LNCAP (cell line): ENCODE data around the gene RPS25.

Experiments
- TF ChIP-seq, protein P1 (sequence below): fragments of 450-650 bp; IDR thresholded peaks from 2 replicates; pipeline ENCODE4 v1.5.1; 2017; ENCODE audit warnings: mild to moderate bottlenecking

Gene RPS25

DNA sequence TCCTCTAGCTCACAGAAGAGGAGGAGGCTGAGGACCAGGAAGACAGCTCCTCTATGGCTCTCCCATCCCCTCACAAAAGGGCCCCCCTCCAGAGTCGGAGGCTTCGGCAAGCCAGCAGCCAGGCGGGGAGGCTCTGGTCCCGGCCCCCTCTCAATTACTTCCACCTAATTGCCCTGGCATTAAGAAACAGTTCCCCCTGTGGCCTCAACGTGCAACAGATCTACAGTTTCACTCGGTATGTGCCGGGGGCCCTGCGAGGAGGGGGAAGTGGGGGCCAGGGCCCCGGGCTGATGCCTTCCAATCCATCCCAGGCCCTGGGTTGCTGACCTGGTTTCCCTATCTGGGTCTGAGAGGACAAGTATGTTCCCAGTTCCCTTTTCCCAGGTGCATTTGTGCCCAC, 38.7 kb downstream of the RPS25 start:
- TF ChIP-seq, protein P1, sequence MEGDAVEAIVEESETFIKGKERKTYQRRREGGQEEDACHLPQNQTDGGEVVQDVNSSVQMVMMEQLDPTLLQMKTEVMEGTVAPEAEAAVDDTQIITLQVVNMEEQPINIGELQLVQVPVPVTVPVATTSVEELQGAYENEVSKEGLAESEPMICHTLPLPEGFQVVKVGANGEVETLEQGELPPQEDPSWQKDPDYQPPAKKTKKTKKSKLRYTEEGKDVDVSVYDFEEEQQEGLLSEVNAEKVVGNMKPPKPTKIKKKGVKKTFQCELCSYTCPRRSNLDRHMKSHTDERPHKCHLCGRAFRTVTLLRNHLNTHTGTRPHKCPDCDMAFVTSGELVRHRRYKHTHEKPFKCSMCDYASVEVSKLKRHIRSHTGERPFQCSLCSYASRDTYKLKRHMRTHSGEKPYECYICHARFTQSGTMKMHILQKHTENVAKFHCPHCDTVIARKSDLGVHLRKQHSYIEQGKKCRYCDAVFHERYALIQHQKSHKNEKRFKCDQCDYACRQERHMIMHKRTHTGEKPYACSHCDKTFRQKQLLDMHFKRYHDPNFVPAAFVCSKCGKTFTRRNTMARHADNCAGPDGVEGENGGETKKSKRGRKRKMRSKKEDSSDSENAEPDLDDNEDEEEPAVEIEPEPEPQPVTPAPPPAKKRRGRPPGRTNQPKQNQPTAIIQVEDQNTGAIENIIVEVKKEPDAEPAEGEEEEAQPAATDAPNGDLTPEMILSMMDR, result no peak

DNA sequence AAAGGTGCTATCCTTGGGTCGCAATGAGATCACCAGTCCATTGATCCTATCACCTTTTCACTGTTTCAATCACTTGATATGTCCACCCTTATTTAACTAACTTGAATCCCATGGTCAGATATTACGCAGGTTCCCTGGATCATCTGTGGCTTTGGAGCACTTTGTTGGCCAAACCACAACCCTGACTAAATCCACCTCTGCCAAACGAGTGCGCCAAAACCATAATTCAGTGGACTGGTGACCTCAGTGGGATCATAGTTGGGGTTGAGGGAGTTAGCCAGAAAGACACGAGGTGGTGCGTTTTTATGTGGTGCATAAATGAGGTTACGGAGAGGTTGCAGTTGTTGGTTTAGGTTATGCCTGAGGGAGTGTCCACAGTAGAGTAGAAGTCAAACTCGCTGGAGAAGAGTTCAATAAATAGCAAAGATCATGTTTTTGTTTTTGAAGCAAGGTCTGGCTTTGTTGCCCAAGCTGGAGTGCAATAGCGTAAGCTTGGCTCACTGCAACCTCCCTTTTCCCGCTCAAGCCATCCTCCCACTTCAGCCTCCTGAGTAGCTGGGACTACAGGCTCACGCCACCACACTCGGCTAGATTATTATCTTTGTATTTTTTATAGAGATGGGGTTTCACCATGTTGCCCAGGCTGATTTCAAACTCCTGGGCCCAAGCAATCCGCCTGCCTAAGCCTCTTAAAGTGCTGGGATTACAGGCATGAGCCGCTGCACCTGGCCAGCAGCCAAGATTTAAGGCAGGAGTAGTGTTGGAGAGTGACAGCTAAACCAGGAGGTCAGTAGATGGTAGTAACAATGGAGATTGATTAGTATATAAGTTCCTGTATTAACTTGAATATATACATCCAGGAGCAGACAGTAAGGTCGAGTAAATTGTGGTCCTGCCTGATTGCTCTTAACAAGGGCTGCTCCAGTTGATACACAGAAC, 42.1 kb downstream of the RPS25 start:
- TF ChIP-seq, protein P1, result no peak

DNA sequence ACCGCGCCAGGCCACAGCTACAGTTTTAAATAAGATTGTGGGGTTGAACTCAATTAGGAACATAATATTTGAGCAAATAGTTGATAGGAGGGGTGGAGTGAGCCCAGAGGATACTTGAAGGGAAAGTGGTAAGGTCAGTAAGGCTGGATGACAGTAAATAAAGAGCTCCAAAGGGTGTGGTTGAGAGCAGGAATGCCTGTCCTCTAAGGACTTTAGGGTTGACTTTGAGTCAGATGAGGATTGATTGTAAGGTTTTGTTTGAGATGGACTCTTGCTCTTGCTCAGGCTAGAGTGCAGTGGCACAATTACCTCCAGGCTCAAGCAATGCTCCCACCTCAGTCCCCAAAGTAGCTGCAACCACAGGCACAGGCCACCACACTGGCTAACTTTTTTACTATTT, 44.2 kb downstream of the RPS25 start:
- TF ChIP-seq, protein P1, result no peak

- TF ChIP-seq, protein P1, result no peak
Observed at GRCh38 chr11:118971646-118972045, 46.5 kb downstream of the RPS25 start, which contains the start of gene FOXR1. Gene FOXR1 (plus strand): TSS chr11:118971761. CDS start chr11:118971932, 171 bp downstream.
